Measurements from ENCODE around the gene TBC1D4. TPM values are rescaled to one million over a fixed set of nuclear protein-coding genes. Genes with fewer than 3 reads are reported as not detected.

TBC1D4 gene
- polyA plus RNA-seq, 1 donor from 2014 or later: 3.9 TPM

GRCh38 chr13:75355609-75356008 lies 126.4 kb downstream of the TBC1D4 start:
- Histone ChIP-seq H2AFZ (ENCODE audit: low read depth, low read length) (no peak overlapping the region), H3K9ac (ENCODE audit: low read length) (no peak overlapping the region), H3K9me3 (ENCODE audit: low read length) (no peaks in the 10 kb centered on the region), H3K27ac (ENCODE audit: low read length) (no peak overlapping the region), H3K36me3 (ENCODE audit: insufficient read depth, low read length) (no peaks in the 10 kb centered on the region), H3K4me3 (ENCODE audit: low read length) (no peak overlapping the region), H3F3A (ENCODE audit: insufficient read depth, low read length, poor library complexity, severe bottlenecking) (no peaks in the 10 kb centered on the region), H3K79me2 (replicated peaks; ENCODE audit: insufficient read depth, low read length) (no peaks in the 10 kb centered on the region), H3K9me2 (ENCODE audit: insufficient read depth, low read length) (no peaks in the 10 kb centered on the region), H3K27me3 (ENCODE audit: insufficient read depth, low read depth, low read length) (no peaks in the 10 kb centered on the region), H4K20me1 (ENCODE audit: insufficient read depth) (no peaks in the 10 kb centered on the region), H3K4me2 (ENCODE audit: low read length) (no peak overlapping the region)
- no peak for TF ChIP-seq MXI1 (conservative IDR thresholded peaks at IDR 0.05; ENCODE audit: poor library complexity, severe bottlenecking)
- TF ChIP-seq EZH2 (IDR thresholded peaks at IDR 0.05; ENCODE audit: borderline replicate concordance, insufficient read depth, low read length, poor library complexity, severe bottlenecking): no peak
- no peak for TF ChIP-seq RAD21 (conservative IDR thresholded peaks at IDR 0.05)
- TF ChIP-seq SMC3 (conservative IDR thresholded peaks at IDR 0.05; ENCODE audit: poor library complexity): no peak
- no peak for TF ChIP-seq POLR2AphosphoS5 (IDR thresholded peaks at IDR 0.05)
- no peak for TF ChIP-seq TAF1 (IDR thresholded peaks at IDR 0.05; ENCODE audit: low read depth)
- no peak for TF ChIP-seq REST (IDR thresholded peaks at IDR 0.05; ENCODE audit: borderline replicate concordance)
- TF ChIP-seq CTCF (IDR thresholded peaks at IDR 0.05; ENCODE audit: poor library complexity, severe bottlenecking): no peak
- no peak for TF ChIP-seq EP300 (conservative IDR thresholded peaks at IDR 0.05; ENCODE audit: poor library complexity, severe bottlenecking)

GRCh38 chr13:75353781-75354193 lies 128.2 kb downstream of the TBC1D4 start:
- no peak overlapping the region for H3K27ac ChIP-seq (ENCODE audit: low read length)

More at GRCh38 chr13:75353781-75354193, 128.2 kb downstream of the TBC1D4 start:
- Histone ChIP-seq H3K4me2 (ENCODE audit: low read length) (no peak overlapping the region), H3K36me3 (ENCODE audit: insufficient read depth, low read length) (no peaks in the 10 kb centered on the region), H2AFZ (ENCODE audit: low read depth, low read length) (no peak overlapping the region), H3K9me2 (ENCODE audit: insufficient read depth, low read length) (no peaks in the 10 kb centered on the region), H3K9ac (ENCODE audit: low read length) (no peak overlapping the region), H4K20me1 (ENCODE audit: insufficient read depth) (no peaks in the 10 kb centered on the region), H3K27me3 (ENCODE audit: insufficient read depth, low read depth, low read length) (no peaks in the 10 kb centered on the region), H3F3A (ENCODE audit: insufficient read depth, low read length, poor library complexity, severe bottlenecking) (no peaks in the 10 kb centered on the region), H3K79me2 (replicated peaks; ENCODE audit: insufficient read depth, low read length) (no peaks in the 10 kb centered on the region), H3K9me3 (ENCODE audit: low read length) (no peaks in the 10 kb centered on the region), H3K4me3 (ENCODE audit: low read length) (no peak overlapping the region)
- TF ChIP-seq TAF1 (IDR thresholded peaks at IDR 0.05; ENCODE audit: low read depth): no peak
- no peak for TF ChIP-seq REST (IDR thresholded peaks at IDR 0.05; ENCODE audit: borderline replicate concordance)
- no peak for TF ChIP-seq EP300 (conservative IDR thresholded peaks at IDR 0.05; ENCODE audit: poor library complexity, severe bottlenecking)
- TF ChIP-seq CTCF (IDR thresholded peaks at IDR 0.05; ENCODE audit: poor library complexity, severe bottlenecking): no peak
- TF ChIP-seq EZH2 (IDR thresholded peaks at IDR 0.05; ENCODE audit: borderline replicate concordance, insufficient read depth, low read length, poor library complexity, severe bottlenecking): no peak
- TF ChIP-seq MXI1 (conservative IDR thresholded peaks at IDR 0.05; ENCODE audit: poor library complexity, severe bottlenecking): no peak
- no peak for TF ChIP-seq POLR2AphosphoS5 (IDR thresholded peaks at IDR 0.05)
- no peak for TF ChIP-seq RAD21 (conservative IDR thresholded peaks at IDR 0.05)
- no peak for TF ChIP-seq SMC3 (conservative IDR thresholded peaks at IDR 0.05; ENCODE audit: poor library complexity)
